Activated CD4-positive, alpha-beta T cell treated with anti-CD3 and anti-CD28 coated beads for 1 hour (primary cell): ENCODE results near the gene USP31.

ENCODE experiments used
- DNase-seq: peaks from one replicate; pipeline ENCODE4 v3.0.0-alpha.2; 2020

The USP31 gene

GRCh38 chr16:23149267-23149992 is at the start of gene USP31:
TSS of gene USP31 (minus strand) at chr16:23149452. CDS start at chr16:23149270, 182 bp downstream.
- DNase-seq = peak; percentile 84

GRCh38 chr16:23196539-23196938 is 47.3 kb upstream of the USP31 start:
- DNase-seq = no peak

- no peak for DNase-seq
Observed at GRCh38 chr16:23195366-23195978, 46.2 kb upstream of the USP31 start.

- no peak for DNase-seq
Observed at GRCh38 chr16:23194497-23195221, 45.4 kb upstream of the USP31 start.

- DNase-seq = no peak
Observed at GRCh38 chr16:23188911-23189310, 39.7 kb upstream of the USP31 start.

GRCh38 chr16:23187341-23187740 is 38.1 kb upstream of the USP31 start:
- no peak for DNase-seq

- no peak for DNase-seq
Observed at GRCh38 chr16:23186171-23186570, 36.9 kb upstream of the USP31 start.

GRCh38 chr16:23185656-23186055 is 36.4 kb upstream of the USP31 start:
- DNase-seq = no peak

GRCh38 chr16:23183543-23183862 is 34.3 kb upstream of the USP31 start:
- no peak for DNase-seq

GRCh38 chr16:23182679-23183542 is 33.7 kb upstream of the USP31 start, which contains the start of gene SCNN1G:
TSS of gene SCNN1G (plus strand) at chr16:23182745. CDS start at chr16:23186272, 3,527 bp downstream.
- DNase-seq = no peak

- DNase-seq = peak; percentile 52
Observed at GRCh38 chr16:23182206-23182678, 33.0 kb upstream of the USP31 start.

- no peak for DNase-seq
Observed at GRCh38 chr16:23181506-23181905, 32.3 kb upstream of the USP31 start.

- DNase-seq = no peak
Observed at GRCh38 chr16:23175651-23176050, 26.4 kb upstream of the USP31 start.

- DNase-seq = no peak
Observed at GRCh38 chr16:23174622-23175021, 25.4 kb upstream of the USP31 start.

GRCh38 chr16:23172994-23173393 is 23.7 kb upstream of the USP31 start:
- no peak for DNase-seq

- DNase-seq = no peak
Observed at GRCh38 chr16:23172583-23172982, 23.3 kb upstream of the USP31 start.

GRCh38 chr16:23164736-23165135 is 15.5 kb upstream of the USP31 start:
- no peak for DNase-seq

- DNase-seq = no peak
Observed at GRCh38 chr16:23163921-23164320, 14.7 kb upstream of the USP31 start.

GRCh38 chr16:23160574-23160973 is 11.3 kb upstream of the USP31 start:
- DNase-seq = no peak

GRCh38 chr16:23160082-23160481 is 10.8 kb upstream of the USP31 start:
- DNase-seq = no peak

- DNase-seq = no peak
Observed at GRCh38 chr16:23158114-23158513, 8.9 kb upstream of the USP31 start.

- DNase-seq = no peak
Observed at GRCh38 chr16:23156946-23157460, 7.8 kb upstream of the USP31 start.

- DNase-seq = no peak
Observed at GRCh38 chr16:23156110-23156509, 6.9 kb upstream of the USP31 start.
